ENCODE data around the gene GIGYF2. TPM values are rescaled to one million over a fixed set of nuclear protein-coding genes. Genes with fewer than 3 reads are reported as not detected.
A peak's percentile ranks its signal among the peaks of the same experiment; 100 is the strongest.

Gene GIGYF2
- total and polyA plus RNA-seq, 2 of the 13 experiments (the other 11 are each of a cell fraction or from before 2014, with no cell fraction given) = 44.9 to 73.5 TPM

- TF ChIP-seq ZNF619 (CRISPR knock-in tag; IDR thresholded peaks at IDR 0.05) = no peak
- TF ChIP-seq TBP (CRISPR knock-in tag; IDR thresholded peaks at IDR 0.05) = no peak
- TF ChIP-seq TEF (CRISPR knock-in tag; IDR thresholded peaks at IDR 0.05) = no peak
- TF ChIP-seq CHD4 (IDR thresholded peaks at IDR 0.05; ENCODE audit: borderline replicate concordance, low read length) = peak; percentile 92; the same call in 1 of the 2 replicates
- TF ChIP-seq PBX2 (CRISPR knock-in tag; IDR thresholded peaks at IDR 0.05) = no peak
- TF ChIP-seq ZNF776 (CRISPR knock-in tag; IDR thresholded peaks at IDR 0.05) = no peak
- no peak; the same call in 1 of the 2 replicates for TF ChIP-seq SMAD3 (CRISPR knock-in tag; IDR thresholded peaks at IDR 0.05)
- no peak for TF ChIP-seq NR3C1 (CRISPR knock-in tag; IDR thresholded peaks at IDR 0.05)
- peak; percentile 61 for TF ChIP-seq SALL1 (CRISPR knock-in tag; IDR thresholded peaks at IDR 0.05)
- TF ChIP-seq ZNF33B (CRISPR knock-in tag; IDR thresholded peaks at IDR 0.05) = peak; percentile 73; the same call in 1 of the 2 replicates
- TF ChIP-seq POLR2G (IDR thresholded peaks at IDR 0.05; ENCODE audit: low read depth, low read length) = peak; percentile 57; the same call in 1 of the 2 replicates
- no peak; the same call in 1 of the 2 replicates for TF ChIP-seq PITX1 (CRISPR knock-in tag; IDR thresholded peaks at IDR 0.05)
- no peak for TF ChIP-seq SATB2 (CRISPR knock-in tag; IDR thresholded peaks at IDR 0.05)
- TF ChIP-seq ONECUT2 (CRISPR knock-in tag; IDR thresholded peaks at IDR 0.05) = no peak
- TF ChIP-seq ZBTB34 (CRISPR knock-in tag; IDR thresholded peaks at IDR 0.05) = no peak
- TF ChIP-seq TERF1 (CRISPR knock-in tag; IDR thresholded peaks at IDR 0.05) = no peak
- TF ChIP-seq ZNF230 (CRISPR knock-in tag; IDR thresholded peaks at IDR 0.05) = 0 out of 2 replicates have a peak, but pooled peaks have one; percentile 39
- TF ChIP-seq ZNF740 (CRISPR knock-in tag; IDR thresholded peaks at IDR 0.05) = no peak
- no peak; the same call in 1 of the 2 replicates for TF ChIP-seq FOXO1 (CRISPR knock-in tag; IDR thresholded peaks at IDR 0.05)
- TF ChIP-seq TBL1XR1 (IDR thresholded peaks at IDR 0.05; ENCODE audit: borderline replicate concordance, low read length, partially characterized antibody) = no peak
- TF ChIP-seq RBFOX2 (IDR thresholded peaks at IDR 0.05; ENCODE audit: low read depth, low read length) = 0 out of 2 replicates have a peak, but pooled peaks have one; percentile 37
- 0 out of 2 replicates have a peak, but pooled peaks have one; percentile 37 for TF ChIP-seq MAX (IDR thresholded peaks at IDR 0.05)
- peak; percentile 25; the same call in 1 of the 2 replicates for TF ChIP-seq ZKSCAN8 (CRISPR knock-in tag; IDR thresholded peaks at IDR 0.05; ENCODE audit: borderline replicate concordance)
- no peak for TF ChIP-seq IKZF4 (CRISPR knock-in tag; IDR thresholded peaks at IDR 0.05; ENCODE audit: borderline replicate concordance, low read depth, not compliant biosample characterization)
- no peak for TF ChIP-seq YY1 (IDR thresholded peaks at IDR 0.05; ENCODE audit: insufficient read depth, insufficient replicate concordance, low read depth, low read length)
- TF ChIP-seq ZNF549 (CRISPR knock-in tag; IDR thresholded peaks at IDR 0.05) = no peak
- TF ChIP-seq EHMT2 (IDR thresholded peaks at IDR 0.05; ENCODE audit: borderline replicate concordance, low read depth, low read length) = peak; percentile 46; the same call in 1 of the 2 replicates
Measured at GRCh38 chr2:232860593-232861241, 163.6 kb downstream of the GIGYF2 start (continued).
